ENCODE results near the gene CHL1.
"Not testable (repeated sequence)": the region's sequence is repeated elsewhere in the genome, so short reads cannot be mapped to it uniquely, and the experiment has no call there.

CHL1 gene

GRCh38 chr3:362681-363338 is 166.2 kb downstream of the CHL1 start:
- Mint-ChIP-seq H3K4me1 (ENCODE audit: low read depth) (no peaks in the 10 kb centered on the region), H3K36me3 (no peaks in the 10 kb centered on the region), H3K4me3 (no peak overlapping the region), H3K27me3 (no peaks in the 10 kb centered on the region), H3K27ac (no peak overlapping the region), H3K9me3 (ENCODE audit: low read depth) (peaks cover 13% of the 10 kb centered on the region)

- Mint-ChIP-seq H3K4me3 (no peak overlapping the region), H3K9me3 (ENCODE audit: low read depth) (peaks cover 15% of the 10 kb centered on the region), H3K4me1 (ENCODE audit: low read depth) (no peaks in the 10 kb centered on the region), H3K27ac (no peak overlapping the region), H3K36me3 (no peaks in the 10 kb centered on the region), H3K27me3 (no peaks in the 10 kb centered on the region)
Measured at GRCh38 chr3:364287-364686, 167.7 kb downstream of the CHL1 start.

GRCh38 chr3:365268-365667 is 168.7 kb downstream of the CHL1 start:
- H3K9me3 Mint-ChIP-seq (ENCODE audit: low read depth) = peaks cover 15% of the 10 kb centered on the region
- no peaks in the 10 kb centered on the region for H3K4me1 Mint-ChIP-seq (ENCODE audit: low read depth)
- H3K4me3 Mint-ChIP-seq = no peak overlapping the region
- H3K27ac Mint-ChIP-seq = no peak overlapping the region
- no peaks in the 10 kb centered on the region for H3K27me3 Mint-ChIP-seq
- no peaks in the 10 kb centered on the region for H3K36me3 Mint-ChIP-seq

- H3K36me3 Mint-ChIP-seq; H3K4me3 Mint-ChIP-seq; H3K4me1 Mint-ChIP-seq (ENCODE audit: low read depth); H3K27ac Mint-ChIP-seq; H3K27me3 Mint-ChIP-seq: not testable (repeated sequence)
- peaks cover 21% of the 10 kb centered on the region for H3K9me3 Mint-ChIP-seq (ENCODE audit: low read depth)
Measured at GRCh38 chr3:366253-366652, 169.7 kb downstream of the CHL1 start.

- H3K9me3 Mint-ChIP-seq (ENCODE audit: low read depth) = peaks cover 14% of the 10 kb centered on the region
- H3K4me3 Mint-ChIP-seq = no peak overlapping the region
- no peak overlapping the region for H3K27ac Mint-ChIP-seq
- H3K4me1 Mint-ChIP-seq (ENCODE audit: low read depth) = no peaks in the 10 kb centered on the region
- peaks cover 3% of the 10 kb centered on the region for H3K27me3 Mint-ChIP-seq
- H3K36me3 Mint-ChIP-seq = no peaks in the 10 kb centered on the region
Measured at GRCh38 chr3:373193-373779, 176.7 kb downstream of the CHL1 start.

- no peaks in the 10 kb centered on the region for H3K4me1 Mint-ChIP-seq (ENCODE audit: low read depth)
- peaks cover 3% of the 10 kb centered on the region for H3K27me3 Mint-ChIP-seq
- H3K27ac Mint-ChIP-seq = no peak overlapping the region
- H3K4me3 Mint-ChIP-seq = no peak overlapping the region
- no peaks in the 10 kb centered on the region for H3K36me3 Mint-ChIP-seq
- peaks cover 10% of the 10 kb centered on the region for H3K9me3 Mint-ChIP-seq (ENCODE audit: low read depth)
Measured at GRCh38 chr3:374459-374858, 177.9 kb downstream of the CHL1 start.

GRCh38 chr3:377158-377561 is 180.6 kb downstream of the CHL1 start:
- no peaks in the 10 kb centered on the region for H3K36me3 Mint-ChIP-seq
- H3K27me3 Mint-ChIP-seq = peaks cover 3% of the 10 kb centered on the region
- no peaks in the 10 kb centered on the region for H3K9me3 Mint-ChIP-seq (ENCODE audit: low read depth)
- no peaks in the 10 kb centered on the region for H3K4me1 Mint-ChIP-seq (ENCODE audit: low read depth)
- H3K4me3 Mint-ChIP-seq = no peak overlapping the region
- H3K27ac Mint-ChIP-seq = no peak overlapping the region

GRCh38 chr3:380801-381200 is 184.2 kb downstream of the CHL1 start:
- Mint-ChIP-seq H3K4me3 (no peak overlapping the region), H3K27ac (no peak overlapping the region), H3K4me1 (ENCODE audit: low read depth) (no peaks in the 10 kb centered on the region), H3K9me3 (ENCODE audit: low read depth) (no peaks in the 10 kb centered on the region), H3K27me3 (no peaks in the 10 kb centered on the region), H3K36me3 (no peaks in the 10 kb centered on the region)

- H3K4me3 Mint-ChIP-seq = no peak overlapping the region
- H3K27ac Mint-ChIP-seq = no peak overlapping the region
- no peaks in the 10 kb centered on the region for H3K27me3 Mint-ChIP-seq
- H3K36me3 Mint-ChIP-seq = no peaks in the 10 kb centered on the region
- no peaks in the 10 kb centered on the region for H3K9me3 Mint-ChIP-seq (ENCODE audit: low read depth)
- no peaks in the 10 kb centered on the region for H3K4me1 Mint-ChIP-seq (ENCODE audit: low read depth)
Measured at GRCh38 chr3:385151-385550, 188.6 kb downstream of the CHL1 start.

GRCh38 chr3:394775-395174 is 198.2 kb downstream of the CHL1 start:
- H3K36me3 Mint-ChIP-seq = no peaks in the 10 kb centered on the region
- no peaks in the 10 kb centered on the region for H3K9me3 Mint-ChIP-seq (ENCODE audit: low read depth)
- no peak overlapping the region for H3K4me3 Mint-ChIP-seq
- H3K4me1 Mint-ChIP-seq (ENCODE audit: low read depth) = no peaks in the 10 kb centered on the region
- no peaks in the 10 kb centered on the region for H3K27me3 Mint-ChIP-seq
- H3K27ac Mint-ChIP-seq = no peak overlapping the region

- Mint-ChIP-seq H3K4me3 (no peak overlapping the region), H3K36me3 (no peaks in the 10 kb centered on the region), H3K27me3 (no peaks in the 10 kb centered on the region), H3K4me1 (ENCODE audit: low read depth) (no peaks in the 10 kb centered on the region), H3K27ac (no peak overlapping the region), H3K9me3 (ENCODE audit: low read depth) (no peaks in the 10 kb centered on the region)
Measured at GRCh38 chr3:396293-396692, 199.7 kb downstream of the CHL1 start.

GRCh38 chr3:399647-400046 is 203.1 kb downstream of the CHL1 start:
- H3K27ac Mint-ChIP-seq = no peak overlapping the region

GRCh38 chr3:403826-404225 is 207.3 kb downstream of the CHL1 start:
- no peak overlapping the region for H3K27ac Mint-ChIP-seq
- no peak overlapping the region for H3K4me3 Mint-ChIP-seq
- no peaks in the 10 kb centered on the region for H3K4me1 Mint-ChIP-seq (ENCODE audit: low read depth)
- H3K27me3 Mint-ChIP-seq = no peaks in the 10 kb centered on the region
- H3K36me3 Mint-ChIP-seq = no peaks in the 10 kb centered on the region
- no peaks in the 10 kb centered on the region for H3K9me3 Mint-ChIP-seq (ENCODE audit: low read depth)

More at GRCh38 chr3:399647-400046, 203.1 kb downstream of the CHL1 start:
- no peaks in the 10 kb centered on the region for H3K36me3 Mint-ChIP-seq
- H3K27me3 Mint-ChIP-seq = no peaks in the 10 kb centered on the region
- no peak overlapping the region for H3K4me3 Mint-ChIP-seq
- H3K4me1 Mint-ChIP-seq (ENCODE audit: low read depth) = no peaks in the 10 kb centered on the region
- H3K9me3 Mint-ChIP-seq (ENCODE audit: low read depth) = no peaks in the 10 kb centered on the region

- no peak overlapping the region for H3K4me3 Mint-ChIP-seq
- no peak overlapping the region for H3K27ac Mint-ChIP-seq
- H3K27me3 Mint-ChIP-seq = no peaks in the 10 kb centered on the region
- H3K36me3 Mint-ChIP-seq = no peaks in the 10 kb centered on the region
- no peaks in the 10 kb centered on the region for H3K4me1 Mint-ChIP-seq (ENCODE audit: low read depth)
- no peaks in the 10 kb centered on the region for H3K9me3 Mint-ChIP-seq (ENCODE audit: low read depth)
Measured at GRCh38 chr3:409011-409410, 212.4 kb downstream of the CHL1 start.

GRCh38 chr3:411226-411625 is 214.7 kb downstream of the CHL1 start:
- Mint-ChIP-seq H3K4me1 (ENCODE audit: low read depth) (no peaks in the 10 kb centered on the region), H3K9me3 (ENCODE audit: low read depth) (no peaks in the 10 kb centered on the region), H3K27me3 (no peaks in the 10 kb centered on the region), H3K27ac (no peak overlapping the region), H3K4me3 (no peak overlapping the region), H3K36me3 (no peaks in the 10 kb centered on the region)

- peaks cover 2% of the 10 kb centered on the region for H3K27me3 Mint-ChIP-seq
Measured at GRCh38 chr3:414063-414462, 217.5 kb downstream of the CHL1 start.

More at GRCh38 chr3:414063-414462, 217.5 kb downstream of the CHL1 start:
- Mint-ChIP-seq H3K36me3 (no peaks in the 10 kb centered on the region), H3K27ac (no peak overlapping the region), H3K4me3 (no peak overlapping the region), H3K9me3 (ENCODE audit: low read depth) (no peaks in the 10 kb centered on the region), H3K4me1 (ENCODE audit: low read depth) (no peaks in the 10 kb centered on the region)
